Effector CD4-positive, alpha-beta T cell (primary cell): Measurements from ENCODE around the gene IL1R1.
"Not testable (repeated sequence)": the region's sequence is repeated elsewhere in the genome, so short reads cannot be mapped to it uniquely, and the experiment has no call there.

Experiments
- DNase-seq: peaks from one replicate; pipeline ENCODE4 v3.0.0-alpha.2; 2020

The IL1R1 gene

DNA sequence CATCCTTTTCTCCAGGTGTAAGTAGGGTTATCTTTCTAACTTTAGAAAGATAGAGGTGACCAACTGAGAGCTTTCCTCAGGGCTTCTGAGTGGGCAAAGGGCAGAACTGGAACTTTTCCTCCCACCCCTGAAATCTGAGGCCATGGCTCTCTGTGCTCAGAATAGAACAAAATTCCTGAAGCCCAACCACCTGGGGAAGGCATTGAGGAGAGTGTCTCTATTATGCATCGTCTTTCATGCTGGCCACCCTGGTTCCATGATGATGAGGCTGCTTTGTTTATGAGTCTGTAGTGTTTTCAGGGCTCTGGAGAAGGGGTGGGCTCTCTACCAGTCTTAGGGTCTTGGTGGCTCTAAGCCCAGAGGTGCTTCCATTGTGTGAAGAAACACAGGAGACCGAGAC, 30.7 kb upstream of the IL1R1 start:
- no peak for DNase-seq

DNA sequence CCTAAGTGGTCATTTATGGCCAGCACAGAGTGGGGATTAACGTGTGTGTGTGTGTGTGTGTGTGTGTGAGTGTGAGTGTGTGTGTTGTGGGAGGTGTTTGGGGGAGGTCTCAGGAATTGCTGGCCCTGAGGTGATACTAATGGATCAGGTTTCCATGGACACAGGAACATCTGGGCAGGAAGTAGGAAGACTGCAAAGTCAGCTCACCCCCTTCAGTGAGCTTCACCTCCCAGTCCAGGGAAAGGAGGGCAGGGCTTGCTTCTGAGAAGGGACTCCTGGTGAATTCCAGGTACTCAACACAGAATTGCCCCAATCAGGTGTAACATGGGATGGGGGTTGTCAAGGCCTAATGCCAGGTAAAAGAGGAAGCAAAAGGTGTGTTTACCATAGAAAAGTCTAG, 30.3 kb upstream of the IL1R1 start:
- DNase-seq: no peak

DNA sequence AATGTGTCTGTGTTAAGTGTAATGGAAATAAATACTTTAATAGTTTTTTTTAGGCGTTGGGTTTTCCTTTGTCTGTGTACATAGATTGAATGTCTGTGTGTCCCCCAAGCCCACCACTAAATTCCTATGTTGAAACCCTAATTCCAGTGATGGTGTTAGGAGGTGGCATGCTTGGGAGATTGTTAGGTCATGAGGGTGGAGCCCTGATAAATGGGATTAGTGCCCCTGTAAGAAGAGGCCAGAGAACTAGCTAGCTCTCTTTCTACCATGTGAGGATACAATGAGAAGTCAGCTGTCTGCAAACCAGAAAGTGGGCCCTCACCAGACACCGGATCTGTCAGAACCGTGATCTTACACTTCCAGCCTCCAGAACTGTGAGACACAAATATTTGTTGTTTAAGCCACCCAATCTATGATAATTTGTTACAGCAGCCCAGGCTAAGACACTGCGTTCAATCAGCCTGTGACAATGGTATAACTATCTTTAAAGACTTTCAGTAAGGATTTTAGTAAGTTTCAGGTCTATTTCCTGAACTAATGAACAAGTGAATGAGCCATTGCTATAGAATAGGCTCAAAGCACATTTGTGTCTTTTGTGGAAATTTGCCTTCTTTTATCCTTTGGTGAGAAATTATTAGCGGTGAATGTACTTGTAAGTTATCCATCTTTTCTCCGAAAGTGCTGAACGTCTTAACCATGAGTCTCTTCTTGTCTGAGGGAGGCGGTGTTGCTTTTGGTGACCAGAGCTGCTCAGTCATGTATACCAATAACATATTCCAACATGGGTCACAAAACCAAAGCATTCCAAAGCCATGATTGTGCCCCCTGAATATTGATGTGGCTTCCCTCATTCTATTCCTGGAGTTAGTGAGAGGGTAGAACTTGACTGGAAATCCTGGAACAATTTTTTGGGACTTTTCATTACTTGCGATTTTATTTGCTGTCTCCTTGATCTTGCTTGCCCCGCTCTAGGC, 29.6 kb upstream of the IL1R1 start:
- DNase-seq: no peak

- DNase-seq: no peak
Measured at GRCh38 chr2:102114290-102114721, 28.2 kb upstream of the IL1R1 start.

DNA sequence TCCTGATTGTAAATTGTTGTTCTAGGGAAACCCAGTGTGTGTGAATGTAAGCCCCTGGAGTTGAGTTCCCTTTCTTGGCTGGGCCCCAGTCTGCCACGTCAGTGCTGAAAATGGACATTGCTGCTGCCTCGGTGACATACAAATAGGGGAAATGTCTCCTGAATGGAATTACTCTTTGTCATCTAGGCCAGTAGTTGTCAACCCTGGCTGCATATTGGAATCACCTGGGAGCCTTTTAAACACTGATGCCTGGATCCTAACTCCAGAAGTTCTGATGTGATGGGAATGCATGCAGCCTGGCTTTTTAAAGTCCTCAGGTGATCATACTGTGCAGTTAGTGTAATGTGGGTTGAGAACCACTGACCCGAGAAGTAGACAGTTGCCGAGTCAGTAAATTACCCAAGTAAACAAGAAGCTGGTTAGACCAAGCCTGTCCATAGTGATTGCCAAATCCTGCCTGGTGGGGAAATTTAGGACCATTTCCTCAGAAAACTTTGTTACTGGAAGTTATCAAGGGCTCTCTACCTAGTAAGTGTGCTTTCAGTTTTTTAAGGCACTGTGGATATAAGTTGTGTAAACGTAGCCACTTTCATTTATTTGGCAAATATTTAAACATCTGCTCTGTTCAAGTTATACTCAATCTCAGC, 27.6 kb upstream of the IL1R1 start:
- DNase-seq: no peak

- no peak for DNase-seq
Measured at GRCh38 chr2:102116630-102117471, 25.7 kb upstream of the IL1R1 start.

GRCh38 chr2:102117472-102117858, 25.1 kb upstream of the IL1R1 start:
- DNase-seq: no peak

DNA sequence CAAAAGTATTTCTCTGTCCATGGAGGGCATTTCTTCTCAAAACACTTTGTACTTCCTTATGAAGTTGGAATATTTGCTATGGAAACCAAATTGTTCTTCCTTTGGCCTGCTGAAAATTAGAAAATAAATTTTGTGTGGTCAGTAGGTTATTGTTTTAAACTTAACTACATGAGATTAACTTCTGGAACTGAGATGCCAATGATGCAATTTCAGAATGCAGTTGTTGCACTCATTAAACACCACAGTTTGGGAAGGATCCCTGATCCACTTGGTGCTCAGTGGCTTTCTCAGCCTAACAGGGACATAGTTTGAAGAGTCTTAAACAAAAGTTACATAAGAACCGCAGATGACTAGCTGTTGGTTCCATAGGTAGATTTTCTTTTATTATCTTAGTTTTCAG, 23.3 kb upstream of the IL1R1 start:
- no peak for DNase-seq

DNA sequence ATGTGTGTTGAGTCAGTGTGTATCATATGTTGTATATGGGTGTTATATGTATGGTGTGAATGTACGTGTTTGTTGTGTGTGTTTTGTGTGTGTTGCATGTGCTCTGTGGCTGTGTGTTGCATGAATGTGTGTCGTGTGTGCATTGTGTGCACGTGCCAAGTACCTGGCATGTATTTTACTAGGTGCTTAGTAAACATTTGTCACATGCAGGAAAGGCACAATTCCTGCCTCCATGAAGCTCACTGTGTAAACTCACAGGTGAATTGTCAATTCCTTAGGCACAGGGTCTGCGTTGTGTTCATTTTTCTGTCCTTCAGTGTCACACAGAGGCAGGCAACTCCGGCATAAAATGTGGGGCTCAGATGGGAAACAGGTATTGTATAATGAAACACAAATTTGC, 22.3 kb upstream of the IL1R1 start:
- DNase-seq: no peak

DNA sequence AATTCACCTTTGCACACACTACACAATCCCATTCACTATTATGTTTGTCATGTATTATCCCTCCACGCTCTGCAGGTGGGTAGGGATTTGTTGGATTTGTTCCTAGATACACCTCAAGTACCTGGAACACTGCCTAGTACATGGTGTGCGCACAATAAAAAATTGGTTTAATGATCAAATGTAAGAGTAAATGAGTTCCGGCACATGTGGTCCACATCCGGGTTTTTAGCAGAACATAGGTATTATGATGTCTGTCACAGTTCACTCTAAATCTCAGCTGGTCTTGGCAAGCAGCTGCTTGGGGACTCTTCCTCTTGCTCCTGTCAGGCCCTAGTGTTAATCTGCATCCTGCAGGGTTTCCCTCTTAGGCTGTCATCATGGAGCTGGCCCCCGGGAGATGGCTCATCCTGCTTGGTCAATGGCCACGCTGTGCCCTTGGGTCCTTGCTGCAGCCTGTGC, 21.8 kb upstream of the IL1R1 start:
- DNase-seq: no peak

GRCh38 chr2:102122115-102122514, 20.4 kb upstream of the IL1R1 start:
- DNase-seq: no peak

DNA sequence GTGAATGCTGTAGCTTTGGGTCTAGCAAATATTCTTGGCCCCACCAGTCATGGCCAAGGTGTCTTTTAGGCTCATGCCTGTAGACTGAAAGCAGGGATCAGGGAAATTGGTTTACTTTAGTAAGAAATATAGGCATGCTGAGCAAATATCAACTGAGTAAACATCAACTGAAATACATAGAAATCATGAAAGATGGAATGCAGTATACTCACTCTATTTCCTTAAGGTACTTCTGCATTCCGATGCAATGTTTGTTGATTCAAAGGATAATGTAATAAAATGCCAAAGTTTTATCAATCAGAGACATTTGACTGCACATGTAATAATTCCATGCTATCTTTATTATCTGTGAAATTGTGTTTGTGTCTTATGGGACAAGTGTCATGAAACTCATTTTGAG, 19.6 kb upstream of the IL1R1 start:
- DNase-seq: no peak

GRCh38 chr2:102124421-102124820, 18.1 kb upstream of the IL1R1 start:
- DNase-seq: not testable (repeated sequence)

DNA sequence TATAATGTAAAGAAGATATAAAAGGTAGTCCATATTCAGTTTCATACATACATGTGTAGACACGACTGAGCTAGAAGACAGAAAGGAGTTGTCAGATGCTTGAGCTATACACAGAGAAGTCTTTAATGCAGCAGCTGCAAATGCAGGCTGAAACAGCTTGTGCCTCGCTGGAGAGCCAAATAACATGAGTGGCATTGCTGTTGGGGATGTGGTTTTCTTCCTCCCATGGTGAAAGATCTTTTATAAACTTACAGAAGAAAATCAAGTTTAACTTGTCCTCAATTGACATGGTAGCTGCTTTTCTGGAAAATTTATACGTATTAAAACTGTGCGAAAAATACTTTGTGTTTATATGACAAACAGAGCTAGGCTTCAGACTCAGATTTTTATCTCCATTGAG, 16.4 kb upstream of the IL1R1 start:
- DNase-seq: no peak

DNA sequence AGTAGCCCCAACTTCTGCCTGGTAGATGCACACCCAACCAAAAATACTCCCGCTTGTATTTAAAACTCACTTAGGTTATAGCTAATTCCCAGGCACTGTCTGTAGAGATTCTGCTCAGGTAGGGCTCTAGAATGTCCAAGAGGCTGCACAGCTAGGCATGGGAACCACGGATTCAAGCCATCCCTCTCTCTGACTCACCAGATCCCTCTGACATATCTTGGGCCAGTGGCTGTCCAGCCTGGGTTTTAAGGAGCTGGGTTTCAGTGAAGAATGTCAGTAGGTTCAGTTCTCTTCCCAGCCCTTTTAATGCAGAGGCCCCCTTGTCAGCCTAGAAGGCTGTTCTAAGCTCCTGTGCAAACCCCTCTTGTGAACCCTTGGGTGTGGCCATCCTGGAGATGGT, 15.9 kb upstream of the IL1R1 start:
- DNase-seq: no peak

DNA sequence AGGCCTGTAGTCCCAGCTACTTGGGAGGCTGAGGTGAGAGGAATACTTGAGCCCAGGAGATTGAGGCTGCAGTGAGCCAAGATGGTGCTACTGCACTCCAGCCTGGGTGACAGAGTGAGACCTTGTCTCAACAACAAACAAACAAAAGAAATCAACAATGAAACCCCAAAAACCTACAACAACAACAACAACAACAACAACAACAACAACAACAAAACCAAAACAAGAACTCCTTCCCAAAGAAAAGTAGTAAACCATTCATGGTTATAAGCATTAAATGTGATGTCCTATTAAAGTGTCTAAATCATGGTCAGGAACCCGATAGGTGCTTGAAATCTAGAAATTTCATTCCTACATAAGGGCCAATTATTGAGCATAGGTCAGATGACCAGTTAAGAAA, 13.5 kb upstream of the IL1R1 start:
- no peak for DNase-seq

DNA sequence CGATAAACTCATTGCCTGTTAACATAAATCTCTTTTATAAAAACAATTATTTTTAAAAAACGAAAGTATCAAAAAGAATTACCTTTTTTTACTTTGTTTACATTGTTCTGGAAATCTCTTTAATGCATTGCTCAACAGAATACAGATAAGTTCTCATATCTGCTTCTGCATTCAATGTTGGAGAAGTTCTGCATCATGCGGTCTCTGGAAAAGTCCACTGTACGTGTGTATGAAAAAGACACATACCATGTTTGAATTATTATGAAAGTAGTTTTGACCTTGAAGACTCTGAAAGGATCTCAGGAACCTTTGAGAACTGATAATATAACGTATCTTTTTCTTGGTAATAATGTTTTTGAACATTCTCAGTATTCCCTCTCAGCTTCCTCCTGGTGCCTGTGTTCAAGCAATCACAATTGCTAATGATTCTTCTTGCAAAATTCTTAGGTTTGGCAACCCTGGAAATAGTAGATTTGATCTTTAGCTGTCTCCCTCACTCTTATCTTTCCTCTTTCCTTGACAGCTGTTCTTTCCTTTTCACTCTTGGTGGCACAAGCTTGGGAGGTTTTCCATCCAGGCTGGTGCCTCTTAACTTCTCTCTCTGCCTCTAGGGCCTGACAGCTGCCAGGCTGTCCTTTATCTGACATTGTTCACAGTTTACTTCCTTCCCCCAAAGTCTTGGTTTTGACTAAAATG, 12.4 kb upstream of the IL1R1 start:
- no peak for DNase-seq

GRCh38 chr2:102130647-102130991, 11.9 kb upstream of the IL1R1 start:
- DNase-seq: no peak

- no peak for DNase-seq
Measured at GRCh38 chr2:102131564-102131963, 11.0 kb upstream of the IL1R1 start.

DNA sequence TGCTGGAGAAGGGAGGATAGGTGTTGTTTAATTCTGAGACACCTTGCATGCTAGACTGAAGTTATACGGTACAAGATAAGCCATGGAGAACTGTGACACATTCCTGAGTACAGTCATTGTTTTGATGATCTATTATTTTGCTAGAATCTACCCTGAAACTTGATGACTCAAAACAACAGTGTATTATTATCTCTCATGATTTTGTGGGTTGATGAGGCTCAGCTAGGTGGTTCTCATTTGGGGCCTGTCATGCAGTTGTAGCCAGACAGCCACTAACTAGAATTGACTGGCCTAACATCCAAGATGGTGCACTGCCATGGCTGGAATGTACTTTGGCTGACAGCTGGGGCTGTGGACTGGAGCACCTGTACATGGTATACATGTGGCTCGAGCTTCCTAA, 5.4 kb upstream of the IL1R1 start:
- DNase-seq: no peak

DNA sequence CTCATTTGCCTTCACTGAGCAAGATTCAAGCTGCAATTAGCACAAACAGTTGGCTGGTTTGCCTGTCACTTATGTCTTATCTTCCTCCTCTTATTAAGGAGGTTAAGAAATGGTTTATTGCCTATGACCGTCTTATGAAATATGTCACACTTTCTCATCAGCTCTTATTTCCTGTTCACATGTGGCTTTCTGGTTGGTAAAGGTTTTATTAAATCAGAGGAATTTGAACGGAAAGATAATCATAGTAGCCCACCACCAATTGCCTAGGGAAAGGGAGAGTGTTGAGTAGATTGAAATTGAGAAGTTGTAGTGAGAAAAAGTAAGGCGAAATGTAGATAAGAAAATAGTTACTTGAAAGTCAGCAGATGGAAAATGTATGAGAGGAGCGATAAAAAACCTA, 4.2 kb upstream of the IL1R1 start:
- DNase-seq: no peak

DNA sequence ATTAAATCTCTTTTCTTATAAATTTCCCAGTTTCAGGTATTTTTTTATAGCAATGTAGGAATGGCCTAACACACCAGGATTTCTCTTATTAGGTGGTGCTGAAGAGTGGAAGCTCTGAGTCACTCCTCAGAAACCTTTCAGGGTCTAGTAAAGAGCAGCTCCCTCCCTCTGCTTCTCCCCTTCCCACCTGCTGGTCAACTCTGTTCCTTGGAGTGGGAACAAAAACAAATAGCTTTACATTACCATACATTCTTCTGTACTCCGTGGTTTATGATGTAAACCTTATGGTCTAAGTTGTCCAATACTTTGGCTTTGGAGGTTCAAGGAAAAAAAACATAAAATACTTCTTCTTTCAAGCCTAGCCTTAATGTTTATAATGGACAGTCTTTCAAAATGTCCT, 2.7 kb upstream of the IL1R1 start:
- DNase-seq: no peak

DNA sequence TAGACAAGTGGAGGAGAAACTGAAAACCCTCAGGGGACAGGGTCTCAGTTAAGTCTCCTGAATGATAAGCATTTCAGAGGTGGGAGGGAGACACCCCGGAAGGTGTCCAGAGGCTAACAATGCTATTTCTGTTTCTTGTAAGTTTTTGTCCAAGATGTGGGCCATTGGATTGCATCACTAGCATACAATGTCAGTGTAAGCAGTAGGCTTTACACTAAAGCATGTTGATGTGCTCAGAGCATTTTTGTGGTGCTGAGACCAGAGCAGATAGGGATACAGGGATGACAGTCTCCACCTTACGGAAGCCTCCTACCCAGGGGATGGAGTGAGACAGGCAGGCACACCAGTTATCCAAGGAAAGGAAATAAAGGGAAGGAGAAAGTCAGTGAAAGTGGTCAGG, 2.2 kb upstream of the IL1R1 start:
- DNase-seq: no peak
